BLaER1 treated with 17β-estradiol and CSF1 and Interleukin-3, amounts not matched to agents 10 nM and 100 nM (cell line): ENCODE data around the gene ZNF101.
A peak's percentile ranks its signal among the peaks of the same experiment; 100 is the strongest.

ENCODE experiments used
- H3K27ac ChIP-seq, 11 experiments: shearing (Covaris generic); formaldehyde crosslinking; 2 replicates each; pipeline ENCODE4 v1.8.1; 2022
- H3K27me3 ChIP-seq, 11 experiments: shearing (Covaris generic); formaldehyde crosslinking; 2 replicates each; pipeline ENCODE4 v1.8.1; 2022
- H3K36me3 ChIP-seq, 11 experiments: shearing (Covaris generic); formaldehyde crosslinking; 2 replicates each; pipeline ENCODE4 v1.8.1; 2022
- H3K4me1 ChIP-seq, 10 experiments: shearing (Covaris generic); formaldehyde crosslinking; 2 replicates each; pipeline ENCODE4 v1.8.1; 2022
- H3K4me2 ChIP-seq, 11 experiments: shearing (Covaris generic); formaldehyde crosslinking; 2 replicates each; pipeline ENCODE4 v1.8.1; 2022
- H3K4me3 ChIP-seq, 10 experiments: shearing (Covaris generic); formaldehyde crosslinking; 2 replicates each; pipeline ENCODE4 v1.8.1; 2022
- H3K9ac ChIP-seq, 11 experiments: shearing (Covaris generic); formaldehyde crosslinking; 2 replicates each; pipeline ENCODE4 v1.8.1; 2022
- H3K9me3 ChIP-seq, 11 experiments: shearing (Covaris generic); formaldehyde crosslinking; replicated peaks in 1 of 11; 2 replicates each; pipeline ENCODE4 v1.8.1; 2022
- H4K20me1 ChIP-seq, 11 experiments: shearing (Covaris generic); formaldehyde crosslinking; 2 replicates each; pipeline ENCODE4 v1.8.1; 2022
- Cebpa-rat ChIP-seq, 11 experiments: shearing (Covaris generic); IDR thresholded peaks; 2 replicates each; pipeline ENCODE4 v1.8.1; 2022

ZNF101 gene

GRCh38 chr19:19653597-19654147, 15.0 kb upstream of the ZNF101 start:
- no peaks in the 10 kb centered on the region for H3K9me3 ChIP-seq
- no peak overlapping the region for H3K4me2 ChIP-seq
- H3K4me3 ChIP-seq: no peak overlapping the region
- no peak for TF ChIP-seq Cebpa-rat (IDR thresholded peaks at IDR 0.05)
- no peaks in the 10 kb centered on the region for H3K27me3 ChIP-seq
- H3K36me3 ChIP-seq: peaks cover 98 to 100% (median 100%) of the 10 kb centered on the region in 11 experiments
- no peak overlapping the region for H3K9ac ChIP-seq
- H4K20me1 ChIP-seq: peaks cover 0 to 100% (median 37%) of the 10 kb centered on the region in 11 experiments; a peak in 18 of 22 replicates
- no peak overlapping the region for H3K27ac ChIP-seq
- H3K4me1 ChIP-seq: peaks cover 7 to 18% (median 15%) of the 10 kb centered on the region in 10 experiments; a peak in 16 of 20 replicates

- TF ChIP-seq Cebpa-rat (IDR thresholded peaks at IDR 0.05): no peak
- Histone ChIP-seq H3K9ac (no peak overlapping the region), H3K4me2 (no peak overlapping the region), H3K27me3 (no peaks in the 10 kb centered on the region), H4K20me1 (peaks cover 0 to 100% (median 42%) of the 10 kb centered on the region in 11 experiments; a peak in 18 of 22 replicates), H3K4me3 (no peak overlapping the region), H3K4me1 (peaks cover 7 to 19% (median 15%) of the 10 kb centered on the region in 10 experiments; a peak in 16 of 20 replicates), H3K9me3 (no peaks in the 10 kb centered on the region), H3K27ac (no peak overlapping the region), H3K36me3 (peaks cover 100% of the 10 kb centered on the region in 11 experiments)
Measured at GRCh38 chr19:19654441-19654840, 14.2 kb upstream of the ZNF101 start.

GRCh38 chr19:19655051-19655594, 13.5 kb upstream of the ZNF101 start:
- H4K20me1 ChIP-seq: peaks cover 0 to 100% (median 47%) of the 10 kb centered on the region in 11 experiments; a peak in 19 of 22 replicates
- no peak overlapping the region for H3K9ac ChIP-seq
- no peak for TF ChIP-seq Cebpa-rat (IDR thresholded peaks at IDR 0.05)
- peaks cover 9 to 19% (median 15%) of the 10 kb centered on the region in 10 experiments; a peak in 18 of 20 replicates for H3K4me1 ChIP-seq
- no peak overlapping the region for H3K4me2 ChIP-seq
- H3K27ac ChIP-seq: no peak overlapping the region
- no peaks in the 10 kb centered on the region for H3K9me3 ChIP-seq
- peaks cover 100% of the 10 kb centered on the region in 11 experiments for H3K36me3 ChIP-seq
- no peak overlapping the region for H3K4me3 ChIP-seq
- H3K27me3 ChIP-seq: no peaks in the 10 kb centered on the region

- Histone ChIP-seq H3K4me1 (peaks cover 9 to 21% (median 17%) of the 10 kb centered on the region in 10 experiments), H3K27ac (no peak overlapping the region; a peak in 1 of 22 replicates), H3K9me3 (no peaks in the 10 kb centered on the region), H4K20me1 (peaks cover 0 to 100% (median 45%) of the 10 kb centered on the region in 11 experiments; a peak in 19 of 22 replicates), H3K4me3 (no peak overlapping the region), H3K36me3 (peaks cover 94 to 100% (median 96%) of the 10 kb centered on the region in 11 experiments), H3K9ac (no peak overlapping the region), H3K27me3 (no peaks in the 10 kb centered on the region), H3K4me2 (no peak overlapping the region)
- TF ChIP-seq Cebpa-rat (IDR thresholded peaks at IDR 0.05): no peak
Measured at GRCh38 chr19:19655641-19656343, 12.8 kb upstream of the ZNF101 start.

- Histone ChIP-seq H3K4me2 (peak overlapping the region in 7 of 11 experiments; percentile 4 to 71 (median 56); a peak in 11 of 22 replicates), H3K27ac (peak overlapping the region in 4 of 11 experiments; percentile 34 to 55 (median 50); a peak in 5 of 22 replicates), H3K36me3 (peaks cover 85 to 99% (median 92%) of the 10 kb centered on the region in 11 experiments), H3K4me1 (peaks cover 18 to 30% (median 26%) of the 10 kb centered on the region in 10 experiments), H3K4me3 (no peak overlapping the region), H3K9ac (peak overlapping the region in 7 of 11 experiments; percentile 13 to 60 (median 46); a peak in 8 of 22 replicates), H4K20me1 (peaks cover 0 to 100% (median 45%) of the 10 kb centered on the region in 11 experiments; a peak in 18 of 22 replicates), H3K27me3 (no peaks in the 10 kb centered on the region), H3K9me3 (no peaks in the 10 kb centered on the region)
- TF ChIP-seq Cebpa-rat (IDR thresholded peaks at IDR 0.05): no peak
Measured at GRCh38 chr19:19656451-19657396, 11.9 kb upstream of the ZNF101 start.

- Histone ChIP-seq H4K20me1 (peaks cover 0 to 93% (median 45%) of the 10 kb centered on the region in 11 experiments; a peak in 17 of 22 replicates), H3K27ac (peak overlapping the region in 4 of 11 experiments; percentile 34 to 55 (median 50); a peak in 5 of 22 replicates), H3K36me3 (peaks cover 78 to 93% (median 85%) of the 10 kb centered on the region in 11 experiments), H3K27me3 (no peaks in the 10 kb centered on the region), H3K9ac (peak overlapping the region in 7 of 11 experiments; percentile 13 to 60 (median 46); a peak in 9 of 22 replicates), H3K4me1 (peaks cover 24 to 37% (median 32%) of the 10 kb centered on the region in 10 experiments), H3K4me2 (peak overlapping the region in 8 of 11 experiments; percentile 4 to 71 (median 55); a peak in 15 of 22 replicates), H3K9me3 (no peaks in the 10 kb centered on the region), H3K4me3 (no peak overlapping the region)
- no peak for TF ChIP-seq Cebpa-rat (IDR thresholded peaks at IDR 0.05)
Measured at GRCh38 chr19:19657397-19657783, 11.2 kb upstream of the ZNF101 start.

- Histone ChIP-seq H4K20me1 (peaks cover 0 to 70% (median 45%) of the 10 kb centered on the region in 11 experiments; a peak in 16 of 22 replicates), H3K4me1 (peaks cover 34 to 50% (median 45%) of the 10 kb centered on the region in 10 experiments), H3K9me3 (no peaks in the 10 kb centered on the region), H3K9ac (no peak overlapping the region), H3K4me2 (peak overlapping the region in 1 of 11 experiments; percentile 98; a peak in 1 of 22 replicates), H3K27me3 (no peaks in the 10 kb centered on the region), H3K36me3 (peaks cover 54 to 69% (median 62%) of the 10 kb centered on the region in 11 experiments), H3K27ac (no peak overlapping the region; a peak in 1 of 22 replicates), H3K4me3 (no peak overlapping the region)
- no peak for TF ChIP-seq Cebpa-rat (IDR thresholded peaks at IDR 0.05)
Measured at GRCh38 chr19:19659646-19660245, 8.9 kb upstream of the ZNF101 start.
